HG03103 (cell line): ENCODE data around the gene JAKMIP1.
"Not testable (repeated sequence)": the region's sequence is repeated elsewhere in the genome, so short reads cannot be mapped to it uniquely, and the experiment has no call there.

Experiments used
- ATAC-seq: cut with Tn5 transposase; IDR thresholded peaks from one replicate; pipeline ENCODE4 v1.9.1; 2021; ENCODE audit warnings: low read depth; ENCODE audit not compliant: unreplicated experiment

Gene JAKMIP1

GRCh38 chr4:5999830-6000365, 200.5 kb downstream of the JAKMIP1 start:
- ATAC-seq = no peak

DNA sequence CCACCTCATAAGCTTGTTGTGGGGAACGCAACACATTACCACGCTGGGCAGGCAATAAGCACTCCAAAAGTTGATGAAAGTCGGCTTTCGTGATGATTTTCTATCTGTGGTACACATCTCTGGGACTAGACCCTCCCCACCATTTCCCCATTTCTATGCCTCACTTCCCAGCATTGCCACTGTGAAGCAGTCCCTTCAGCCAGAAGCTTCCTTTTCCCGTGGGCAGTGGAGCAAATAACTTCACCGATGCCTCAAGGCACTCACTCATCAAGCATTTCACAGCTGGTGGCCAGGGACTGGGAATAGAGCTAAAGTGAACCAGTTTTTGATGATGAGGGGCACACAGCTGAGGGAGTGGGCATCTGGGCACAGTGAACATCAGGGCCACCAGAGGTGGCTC, 201.0 kb downstream of the JAKMIP1 start:
- ATAC-seq = no peak

- peak; percentile 77 for ATAC-seq
These were observed 201.9 kb downstream of the JAKMIP1 start for GRCh38 chr4:5998333-5998936.

- ATAC-seq = no peak
These were observed 203.7 kb downstream of the JAKMIP1 start for GRCh38 chr4:5996641-5997040.

GRCh38 chr4:5995901-5996623, 204.3 kb downstream of the JAKMIP1 start:
- ATAC-seq = no peak

DNA sequence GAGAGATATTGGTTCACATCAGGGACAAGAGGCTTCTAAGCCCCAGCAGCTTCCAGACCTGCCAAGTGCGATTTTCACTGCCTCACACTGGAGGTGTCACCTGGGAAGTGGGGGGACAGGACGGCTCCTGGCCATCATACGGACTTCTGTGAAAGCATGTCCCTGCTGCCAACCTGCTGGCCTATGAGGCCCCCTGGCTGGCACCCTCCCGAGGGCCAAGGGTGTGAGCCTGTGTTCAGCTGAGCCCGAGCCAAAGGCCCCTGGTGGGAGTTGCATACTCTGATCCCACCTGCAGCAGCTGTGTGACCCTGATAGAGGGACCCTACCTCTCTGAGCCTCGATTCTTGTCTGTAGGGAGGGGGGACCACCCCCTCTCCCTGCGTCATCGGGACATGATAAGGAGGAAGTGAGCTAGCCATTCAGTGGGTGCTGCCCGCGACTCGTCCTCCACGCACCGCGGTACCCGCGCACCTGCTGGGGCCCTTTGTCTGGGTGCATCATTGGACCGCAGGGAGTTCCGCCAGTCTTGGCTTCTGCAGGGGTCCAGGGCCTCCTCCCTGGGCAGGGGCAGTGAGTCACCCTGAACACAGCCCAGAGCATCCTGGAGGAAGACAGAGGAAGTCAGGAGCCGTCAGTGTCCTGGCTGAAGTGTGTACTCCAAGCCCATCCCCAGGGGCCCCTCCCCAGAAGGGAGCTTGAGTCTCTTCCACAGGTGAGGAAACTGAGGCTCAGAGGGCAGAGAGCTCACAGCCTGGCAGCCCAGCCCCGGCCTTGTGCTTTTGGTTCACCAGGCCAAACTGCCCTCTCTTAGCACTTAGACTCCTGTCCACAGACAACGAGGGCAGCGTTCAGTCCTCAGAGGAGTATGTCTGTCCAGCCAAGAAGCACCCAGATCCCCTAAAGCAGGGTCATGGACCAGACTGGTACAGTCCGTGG, 206.2 kb downstream of the JAKMIP1 start:
- no peak for ATAC-seq

GRCh38 chr4:5993346-5993745, 207.0 kb downstream of the JAKMIP1 start:
- ATAC-seq = not testable (repeated sequence)

- no peak for ATAC-seq
These were observed 207.5 kb downstream of the JAKMIP1 start for GRCh38 chr4:5992828-5993321.

DNA sequence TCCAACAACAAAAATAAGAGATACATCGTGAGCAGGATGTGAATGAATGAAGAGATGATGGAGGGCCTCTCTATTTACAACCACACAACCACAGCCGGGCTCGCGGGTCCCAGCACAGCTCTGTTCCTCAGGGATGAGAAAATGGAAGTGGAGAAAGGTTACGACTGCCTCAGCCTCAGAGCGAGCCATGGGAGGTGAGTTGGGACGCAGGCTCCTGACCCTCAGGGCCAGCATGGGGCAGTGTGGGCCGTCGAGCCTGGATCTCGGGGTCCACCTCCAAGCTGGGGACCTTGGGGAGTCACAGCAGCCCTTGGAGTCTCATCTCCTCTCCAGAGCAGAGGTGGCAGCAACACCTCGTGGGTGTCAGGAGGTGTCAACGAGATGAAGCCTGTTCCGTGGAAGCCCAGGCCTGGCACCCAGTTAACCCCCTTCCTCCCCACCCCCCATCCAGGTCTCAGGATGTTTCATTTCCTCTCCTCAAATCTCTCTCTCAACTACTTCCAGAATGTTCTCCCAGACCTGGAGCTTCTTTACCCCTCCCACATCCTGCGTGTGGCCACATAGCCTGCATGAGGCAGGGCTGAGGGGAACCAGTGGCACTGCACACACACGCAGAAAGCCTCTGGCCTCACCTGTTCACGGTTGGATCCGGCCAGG, 208.1 kb downstream of the JAKMIP1 start:
- no peak for ATAC-seq

- ATAC-seq = no peak
These were observed 208.9 kb downstream of the JAKMIP1 start for GRCh38 chr4:5991405-5991804.

DNA sequence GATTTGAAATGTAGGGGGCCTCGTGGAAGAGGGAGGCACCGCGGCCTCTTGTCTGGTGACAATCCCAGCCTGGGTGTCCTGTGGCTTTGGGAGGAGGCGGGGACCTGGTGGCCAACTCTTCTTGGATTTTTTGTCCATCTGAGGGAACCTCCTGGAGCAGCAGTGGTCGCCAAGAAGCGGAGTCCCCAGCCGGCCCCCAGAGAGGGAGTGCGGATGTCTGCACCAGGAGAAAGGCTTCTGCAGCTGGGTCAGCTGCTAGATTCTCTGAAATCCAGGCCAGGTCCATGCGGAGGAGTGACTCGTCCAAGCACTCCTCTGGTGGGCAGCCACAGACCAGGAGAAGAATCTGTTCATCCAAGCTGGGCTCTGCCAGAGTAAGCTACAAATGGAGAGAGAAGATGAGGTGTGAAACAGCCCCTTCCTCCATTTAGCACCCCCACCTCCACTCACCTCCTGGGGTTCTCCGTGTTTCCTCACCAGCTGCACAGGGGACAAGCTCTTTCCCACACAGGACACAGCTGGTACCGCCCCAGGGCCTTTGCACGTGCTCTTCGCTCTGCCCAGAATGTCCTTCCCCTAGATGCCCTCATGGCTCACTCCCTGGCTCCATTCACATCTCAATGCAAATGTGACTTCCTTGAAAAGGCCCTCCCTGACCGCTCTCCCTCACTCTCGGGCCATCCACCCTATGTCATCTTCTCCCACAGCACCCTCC, 209.7 kb downstream of the JAKMIP1 start:
- ATAC-seq = no peak

DNA sequence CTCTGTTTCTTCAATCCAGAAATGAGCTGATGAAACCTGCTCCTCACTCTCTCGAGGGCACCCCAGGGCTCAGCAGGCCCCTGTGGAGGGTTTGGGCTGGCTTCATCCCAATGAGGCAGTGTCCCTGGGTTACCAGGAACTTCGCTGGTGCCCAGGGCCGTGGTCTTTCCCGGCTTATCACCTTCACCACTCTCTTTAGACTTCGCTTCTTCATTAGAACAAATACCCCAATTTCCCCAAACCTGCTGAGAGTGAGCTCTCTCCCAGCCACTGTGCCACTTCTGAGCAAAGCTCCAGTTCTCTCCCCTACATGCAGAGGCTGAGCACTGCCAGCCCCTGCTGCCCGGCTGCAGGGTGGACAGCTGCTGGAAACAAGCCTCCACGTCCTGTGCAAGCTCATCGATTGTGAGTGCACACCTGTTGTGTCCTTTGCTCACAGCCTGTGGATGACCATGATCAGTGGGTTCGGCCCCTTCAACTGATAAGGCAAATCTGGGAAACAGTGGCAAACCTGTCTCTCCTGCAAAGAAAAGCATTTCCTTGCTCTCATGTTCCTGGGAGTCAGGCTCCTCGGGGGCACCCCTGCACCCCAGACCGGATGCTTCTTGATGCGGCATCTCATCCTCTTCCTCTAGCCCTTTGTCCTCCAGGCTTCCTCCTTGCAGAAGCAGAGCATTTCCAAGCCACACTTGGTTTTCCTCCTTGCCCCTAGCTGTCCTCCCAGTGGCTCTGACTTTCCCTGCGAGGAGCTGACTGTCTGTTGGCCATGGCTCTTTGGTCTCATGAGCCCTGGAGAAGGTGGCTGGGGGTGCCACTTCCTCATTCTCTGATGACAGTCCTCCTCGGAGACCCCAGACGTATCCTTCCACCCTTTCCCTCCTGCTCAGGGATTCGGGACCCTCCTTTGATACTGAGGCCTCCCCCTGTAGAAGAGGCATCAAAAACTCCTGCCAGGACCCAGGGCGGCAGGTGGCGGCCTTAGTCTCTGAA, 210.8 kb downstream of the JAKMIP1 start:
- ATAC-seq = no peak

GRCh38 chr4:5988086-5988845, 212.1 kb downstream of the JAKMIP1 start:
- no peak for ATAC-seq

DNA sequence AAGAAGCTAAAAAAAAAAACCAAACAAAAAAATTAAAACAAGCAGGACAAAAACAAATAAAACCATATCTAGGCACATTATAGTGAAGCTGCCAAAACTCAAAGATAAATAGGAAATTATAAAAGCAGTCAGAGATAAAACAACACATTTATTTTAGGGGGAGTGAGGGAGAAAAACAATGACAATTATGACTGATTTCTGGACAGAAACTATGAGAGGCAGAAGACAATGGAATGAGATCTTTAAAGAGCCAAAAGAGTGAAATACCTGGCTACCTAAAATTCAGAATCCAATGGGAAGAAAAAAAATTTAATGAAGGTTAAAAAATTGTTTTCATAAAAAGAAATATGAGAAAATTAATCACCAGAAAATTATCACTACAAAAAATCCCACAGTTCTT, 215.5 kb downstream of the JAKMIP1 start:
- no peak for ATAC-seq

DNA sequence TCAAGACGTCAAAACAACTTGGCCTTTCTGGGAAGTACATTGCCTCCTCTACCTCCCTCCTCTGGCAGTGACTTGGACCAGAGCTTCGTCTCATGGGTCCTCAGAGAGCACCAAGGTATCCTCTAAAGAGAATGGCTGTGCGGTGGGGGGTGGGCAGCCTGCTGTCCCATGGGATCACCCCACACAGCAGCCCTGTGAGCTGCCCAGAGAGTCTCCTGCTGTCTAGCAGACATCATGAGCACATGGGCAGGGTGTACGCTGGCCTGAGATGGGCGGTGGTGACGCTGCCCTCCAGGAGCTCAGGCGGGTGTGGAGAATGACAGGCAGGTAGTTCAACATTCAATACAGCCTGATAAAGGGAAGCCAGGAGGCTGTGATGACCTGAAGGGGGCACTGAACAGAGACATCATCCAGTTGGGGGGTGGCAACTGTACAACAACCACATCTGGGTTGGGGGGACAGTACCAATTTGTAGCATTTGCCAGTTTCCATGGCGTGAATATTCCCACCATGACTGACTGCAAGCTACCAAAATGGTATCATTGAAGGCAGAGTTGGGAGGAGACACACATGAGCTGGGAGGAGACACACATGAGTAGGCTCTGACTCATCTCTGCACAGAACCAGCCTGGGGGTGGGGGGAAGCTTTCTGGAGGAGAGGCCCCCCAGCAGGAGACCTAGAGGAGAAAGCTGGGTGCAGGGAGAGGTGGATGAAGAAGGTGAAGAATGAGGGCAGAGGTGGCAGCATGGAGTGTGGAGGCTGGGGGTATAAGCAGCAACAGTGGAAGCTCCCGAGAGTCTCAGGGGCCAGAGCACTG, 218.0 kb downstream of the JAKMIP1 start:
- no peak for ATAC-seq

DNA sequence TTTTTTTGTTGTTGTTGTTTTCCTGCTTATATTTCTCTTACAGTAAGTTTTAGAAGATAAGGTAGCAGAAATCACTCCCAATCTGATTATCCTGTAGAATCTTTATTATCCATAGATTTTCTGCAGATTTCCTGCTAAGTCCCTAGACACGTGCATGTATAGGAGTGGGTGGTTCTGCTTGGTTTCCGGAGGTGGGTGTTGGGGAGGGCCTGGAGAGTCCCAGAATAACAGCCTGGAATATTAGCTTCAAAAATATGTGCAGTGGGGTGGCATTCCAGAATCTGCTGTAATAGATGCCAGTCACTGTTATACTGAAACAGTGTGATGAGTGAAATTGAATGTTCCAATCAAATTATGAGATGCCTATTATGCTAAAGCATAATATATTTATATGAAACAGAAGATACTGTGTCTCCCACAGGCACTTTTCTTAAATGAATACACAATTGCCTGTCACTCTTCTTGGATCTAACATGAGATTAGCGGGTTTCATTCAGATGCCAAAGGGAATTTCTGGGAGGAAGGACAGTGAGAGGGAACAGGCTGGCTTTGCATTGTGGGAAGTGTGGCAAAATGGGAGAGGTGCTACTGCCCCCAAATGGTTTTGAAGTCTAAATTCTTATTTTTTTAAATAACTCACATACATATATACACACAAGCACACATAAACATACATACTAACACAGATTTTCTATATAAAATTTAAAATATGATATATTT, 219.8 kb downstream of the JAKMIP1 start:
- ATAC-seq = no peak
